ENCODE data around the gene ARID4A. TPM values are rescaled to one million over a fixed set of nuclear protein-coding genes. Genes with fewer than 3 reads are reported as not detected.

The ARID4A gene
- total and polyA plus RNA-seq, 9 of the 15 experiments (the other 6 are each of a cell fraction or from before 2014, with no cell fraction given) = 2.4 to 11.5 (median 8.7) TPM

DNA sequence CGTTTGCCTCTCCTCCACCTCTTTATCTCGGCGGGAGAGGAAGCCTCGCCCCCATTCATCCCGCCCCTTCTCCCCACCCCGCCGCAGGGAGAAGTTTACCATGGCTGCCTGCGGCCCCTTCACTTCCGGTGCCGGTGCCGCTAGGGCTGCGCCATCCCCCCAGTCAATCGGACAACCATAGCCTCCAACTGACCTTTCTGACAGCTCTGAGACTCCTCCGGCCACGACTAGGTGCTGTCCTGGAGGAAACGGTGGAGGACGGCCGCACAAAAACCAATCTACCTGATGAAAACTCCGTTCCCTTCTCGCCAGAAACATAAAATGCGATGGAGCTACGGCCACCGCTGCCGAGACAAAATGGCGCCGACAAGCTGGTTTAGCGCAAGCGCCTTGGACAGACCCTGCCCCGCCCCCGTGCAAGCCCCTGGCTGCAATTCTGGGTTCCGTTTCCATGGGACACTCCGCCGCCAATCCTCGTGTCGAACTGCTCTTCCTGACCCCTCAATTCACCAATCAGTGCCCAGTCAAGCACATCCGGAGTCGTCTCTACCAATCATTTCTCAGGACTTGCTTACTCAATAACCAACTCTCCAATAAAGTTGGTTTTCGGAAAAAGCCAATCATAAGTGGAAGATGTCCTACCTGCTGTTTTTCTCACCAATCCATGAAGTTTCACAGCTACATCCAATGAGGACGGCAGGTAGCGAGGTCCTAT is 436 bp upstream of the ARID4A start (continued):
- TF ChIP-seq ZBTB7A (IDR thresholded peaks at IDR 0.05; ENCODE audit: borderline replicate concordance, control insufficient read depth, low read depth, low read length) (peak; percentile 44; the same call in 1 of the 2 replicates), POLR3G (IDR thresholded peaks at IDR 0.05; ENCODE audit: extremely low read depth, insufficient read length, insufficient replicate concordance) (no peak), ZNF589 (CRISPR knock-in tag; IDR thresholded peaks at IDR 0.05; ENCODE audit: low read depth) (peak; percentile 100), CCNT2 (IDR thresholded peaks at IDR 0.05; ENCODE audit: borderline replicate concordance, extremely low read depth, insufficient read length, low read depth, low read length) (peak; percentile 5), ZNF121 (CRISPR knock-in tag; conservative IDR thresholded peaks at IDR 0.05) (no peak), ZFX (CRISPR knock-in tag; IDR thresholded peaks at IDR 0.05) (peak; percentile 50), SIN3B (IDR thresholded peaks at IDR 0.05; ENCODE audit: low read depth) (no peak), ZNF316 (IDR thresholded peaks at IDR 0.05) (no peak), THRAP3 (IDR thresholded peaks at IDR 0.05; ENCODE audit: borderline replicate concordance) (no peak), RB1 (IDR thresholded peaks at IDR 0.05; ENCODE audit: low read depth) (no peak)
- TF ChIP-seq, protein P1, sequence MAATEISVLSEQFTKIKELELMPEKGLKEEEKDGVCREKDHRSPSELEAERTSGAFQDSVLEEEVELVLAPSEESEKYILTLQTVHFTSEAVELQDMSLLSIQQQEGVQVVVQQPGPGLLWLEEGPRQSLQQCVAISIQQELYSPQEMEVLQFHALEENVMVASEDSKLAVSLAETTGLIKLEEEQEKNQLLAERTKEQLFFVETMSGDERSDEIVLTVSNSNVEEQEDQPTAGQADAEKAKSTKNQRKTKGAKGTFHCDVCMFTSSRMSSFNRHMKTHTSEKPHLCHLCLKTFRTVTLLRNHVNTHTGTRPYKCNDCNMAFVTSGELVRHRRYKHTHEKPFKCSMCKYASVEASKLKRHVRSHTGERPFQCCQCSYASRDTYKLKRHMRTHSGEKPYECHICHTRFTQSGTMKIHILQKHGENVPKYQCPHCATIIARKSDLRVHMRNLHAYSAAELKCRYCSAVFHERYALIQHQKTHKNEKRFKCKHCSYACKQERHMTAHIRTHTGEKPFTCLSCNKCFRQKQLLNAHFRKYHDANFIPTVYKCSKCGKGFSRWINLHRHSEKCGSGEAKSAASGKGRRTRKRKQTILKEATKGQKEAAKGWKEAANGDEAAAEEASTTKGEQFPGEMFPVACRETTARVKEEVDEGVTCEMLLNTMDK (IDR thresholded peaks at IDR 0.05; ENCODE audit: borderline replicate concordance, insufficient read depth, low read depth, low read length, poor library complexity, severe bottlenecking) = no peak
- TF ChIP-seq, protein P2, sequence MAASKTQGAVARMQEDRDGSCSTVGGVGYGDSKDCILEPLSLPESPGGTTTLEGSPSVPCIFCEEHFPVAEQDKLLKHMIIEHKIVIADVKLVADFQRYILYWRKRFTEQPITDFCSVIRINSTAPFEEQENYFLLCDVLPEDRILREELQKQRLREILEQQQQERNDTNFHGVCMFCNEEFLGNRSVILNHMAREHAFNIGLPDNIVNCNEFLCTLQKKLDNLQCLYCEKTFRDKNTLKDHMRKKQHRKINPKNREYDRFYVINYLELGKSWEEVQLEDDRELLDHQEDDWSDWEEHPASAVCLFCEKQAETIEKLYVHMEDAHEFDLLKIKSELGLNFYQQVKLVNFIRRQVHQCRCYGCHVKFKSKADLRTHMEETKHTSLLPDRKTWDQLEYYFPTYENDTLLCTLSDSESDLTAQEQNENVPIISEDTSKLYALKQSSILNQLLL (CRISPR knock-in tag; IDR thresholded peaks at IDR 0.05; ENCODE audit: borderline replicate concordance) = no peak
- TF ChIP-seq, protein P3, sequence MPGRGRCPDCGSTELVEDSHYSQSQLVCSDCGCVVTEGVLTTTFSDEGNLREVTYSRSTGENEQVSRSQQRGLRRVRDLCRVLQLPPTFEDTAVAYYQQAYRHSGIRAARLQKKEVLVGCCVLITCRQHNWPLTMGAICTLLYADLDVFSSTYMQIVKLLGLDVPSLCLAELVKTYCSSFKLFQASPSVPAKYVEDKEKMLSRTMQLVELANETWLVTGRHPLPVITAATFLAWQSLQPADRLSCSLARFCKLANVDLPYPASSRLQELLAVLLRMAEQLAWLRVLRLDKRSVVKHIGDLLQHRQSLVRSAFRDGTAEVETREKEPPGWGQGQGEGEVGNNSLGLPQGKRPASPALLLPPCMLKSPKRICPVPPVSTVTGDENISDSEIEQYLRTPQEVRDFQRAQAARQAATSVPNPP (IDR thresholded peaks at IDR 0.05; ENCODE audit: borderline replicate concordance, insufficient read depth, insufficient read length) = no peak
- TF ChIP-seq, protein P4, sequence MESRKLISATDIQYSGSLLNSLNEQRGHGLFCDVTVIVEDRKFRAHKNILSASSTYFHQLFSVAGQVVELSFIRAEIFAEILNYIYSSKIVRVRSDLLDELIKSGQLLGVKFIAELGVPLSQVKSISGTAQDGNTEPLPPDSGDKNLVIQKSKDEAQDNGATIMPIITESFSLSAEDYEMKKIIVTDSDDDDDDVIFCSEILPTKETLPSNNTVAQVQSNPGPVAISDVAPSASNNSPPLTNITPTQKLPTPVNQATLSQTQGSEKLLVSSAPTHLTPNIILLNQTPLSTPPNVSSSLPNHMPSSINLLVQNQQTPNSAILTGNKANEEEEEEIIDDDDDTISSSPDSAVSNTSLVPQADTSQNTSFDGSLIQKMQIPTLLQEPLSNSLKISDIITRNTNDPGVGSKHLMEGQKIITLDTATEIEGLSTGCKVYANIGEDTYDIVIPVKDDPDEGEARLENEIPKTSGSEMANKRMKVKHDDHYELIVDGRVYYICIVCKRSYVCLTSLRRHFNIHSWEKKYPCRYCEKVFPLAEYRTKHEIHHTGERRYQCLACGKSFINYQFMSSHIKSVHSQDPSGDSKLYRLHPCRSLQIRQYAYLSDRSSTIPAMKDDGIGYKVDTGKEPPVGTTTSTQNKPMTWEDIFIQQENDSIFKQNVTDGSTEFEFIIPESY (CRISPR knock-in tag; IDR thresholded peaks at IDR 0.05) = no peak
- TF ChIP-seq, protein P5, sequence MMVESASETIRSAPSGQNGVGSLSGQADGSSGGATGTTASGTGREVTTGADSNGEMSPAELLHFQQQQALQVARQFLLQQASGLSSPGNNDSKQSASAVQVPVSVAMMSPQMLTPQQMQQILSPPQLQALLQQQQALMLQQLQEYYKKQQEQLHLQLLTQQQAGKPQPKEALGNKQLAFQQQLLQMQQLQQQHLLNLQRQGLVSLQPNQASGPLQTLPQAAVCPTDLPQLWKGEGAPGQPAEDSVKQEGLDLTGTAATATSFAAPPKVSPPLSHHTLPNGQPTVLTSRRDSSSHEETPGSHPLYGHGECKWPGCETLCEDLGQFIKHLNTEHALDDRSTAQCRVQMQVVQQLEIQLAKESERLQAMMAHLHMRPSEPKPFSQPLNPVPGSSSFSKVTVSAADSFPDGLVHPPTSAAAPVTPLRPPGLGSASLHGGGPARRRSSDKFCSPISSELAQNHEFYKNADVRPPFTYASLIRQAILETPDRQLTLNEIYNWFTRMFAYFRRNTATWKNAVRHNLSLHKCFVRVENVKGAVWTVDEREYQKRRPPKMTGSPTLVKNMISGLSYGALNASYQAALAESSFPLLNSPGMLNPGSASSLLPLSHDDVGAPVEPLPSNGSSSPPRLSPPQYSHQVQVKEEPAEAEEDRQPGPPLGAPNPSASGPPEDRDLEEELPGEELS (CRISPR knock-in tag; IDR thresholded peaks at IDR 0.05; ENCODE audit: borderline replicate concordance) = no peak
